AG04449 (cell line): ENCODE results near the gene HCCS.

ENCODE experiments used
- CTCF ChIA-PET: fragments of 350-600 bp; formaldehyde crosslinking; extraction: SDS; loops from one replicate; lab custom pipeline; 2021; ENCODE audit warnings: antibody characterized with exemption; lab: Yijun Ruan, JAX
- POLR2A ChIA-PET: fragments of 400-600, 350-600 bp; formaldehyde crosslinking; extraction: SDS; loops from one replicate; lab custom pipeline; 2020; ENCODE audit warnings: antibody characterized with exemption, inconsistent platforms; lab: Yijun Ruan, JAX
- DNase-seq: peaks from one replicate; pipeline ENCODE4 v3.0.0-alpha.2; 2010; ENCODE audit warnings: low read depth, low spot score
- H3K4me3 ChIP-seq: 2 replicates; pipeline ENCODE4 v1.5.1; 2011; ENCODE audit warnings: low read depth, mild to moderate bottlenecking, control low read depth, low read length
- CTCF ChIP-seq: IDR thresholded peaks from one replicate; pipeline ENCODE4 v1.5.1; 2011; ENCODE audit warnings: mild to moderate bottlenecking, moderate library complexity, low read length, control low read depth, inconsistent platforms; ENCODE audit not compliant: insufficient read depth; ENCODE audit errors: missing control alignments

The HCCS gene

GRCh38 chrX:11138498-11139390 lies 27.6 kb downstream of the HCCS start:
- no peak for DNase-seq
- CTCF ChIA-PET = interaction anchor here (0.8 to 5.4 kb wide), 8 partner anchors 9 to 952 kb away, joined by 3 to 113 read pairs (median 5); no protein-coding TSS in a partner anchor
- no peak overlapping the region for H3K4me3 ChIP-seq
- TF ChIP-seq CTCF = no peak
- POLR2A ChIA-PET = no interaction called here

- CTCF ChIA-PET = interaction anchor here (0.9 to 4.3 kb wide), 7 partner anchors 11 to 632 kb away, joined by 3 to 57 read pairs (median 5); no protein-coding TSS in a partner anchor
- DNase-seq = no peak
- H3K4me3 ChIP-seq = no peak overlapping the region
- POLR2A ChIA-PET = no interaction called here
- TF ChIP-seq CTCF = peak; percentile 38
These were observed 33.0 kb downstream of the HCCS start for GRCh38 chrX:11143931-11144678.

- ChIA-PET POLR2A (no interaction called here), CTCF (interaction anchor here (0.6 to 3.3 kb wide), 3 partner anchors 9 to 385 kb away, joined by 3 to 43 read pairs (median 5); no protein-coding TSS in a partner anchor)
- no peak for TF ChIP-seq CTCF
- H3K4me3 ChIP-seq = no peak overlapping the region
- no peak for DNase-seq
These were observed 35.3 kb downstream of the HCCS start for GRCh38 chrX:11146411-11146810.

GRCh38 chrX:11148401-11148800 lies 37.3 kb downstream of the HCCS start:
- no peak for TF ChIP-seq CTCF
- ChIA-PET CTCF (interaction anchor here (2.1 to 3.0 kb wide), 2 partner anchors 11 to 382 kb away, joined by 11 to 19 read pairs; no protein-coding TSS in a partner anchor), POLR2A (no interaction called here)
- DNase-seq = no peak
- no peak overlapping the region for H3K4me3 ChIP-seq

- DNase-seq = no peak
- no peak overlapping the region for H3K4me3 ChIP-seq
- TF ChIP-seq CTCF = no peak
- ChIA-PET POLR2A (no interaction called here), CTCF (interaction anchor here (1.7 kb wide), 1 partner anchor 380 kb away, joined by 6 read pairs; no protein-coding TSS in a partner anchor)
These were observed 40.8 kb downstream of the HCCS start for GRCh38 chrX:11151799-11152559.
